GM12878 (cell line): ENCODE results near the gene WDR89. TPM values are rescaled to one million over a fixed set of nuclear protein-coding genes. Genes with fewer than 3 reads are reported as not detected.

ENCODE experiments used
- ATAC-seq: fragments of 200-7000 bp; cut with Tn5 transposase; 3 replicates; pipeline ENCODE4 v1.9.1; 2020; ENCODE audit warnings: mild to moderate bottlenecking, moderate library complexity
- BruUV-seq: library from RNA; stranded (reverse); fragments of 400-500 nt; replicated peaks from 2 replicates; lab custom pipeline; 2021; lab: Mats Ljungman, UMichigan
- CTCF ChIA-PET: fragments of 300-600 bp; sonication (Branson Sonifier 250); formaldehyde crosslinking; extraction: SDS; loops from one replicate; lab custom pipeline; 2021; ENCODE audit warnings: inconsistent platforms; lab: Yijun Ruan, JAX
- POLR2A ChIA-PET: fragments of 350-600 bp; formaldehyde crosslinking; extraction: SDS; loops from one replicate; lab custom pipeline; 2021; ENCODE audit warnings: inconsistent platforms; lab: Charles Lee
- RAD21 ChIA-PET: fragments of 300-600 bp; sonication (Branson Sonifier 250); formaldehyde crosslinking; loops from one replicate; lab custom pipeline; 2023; ENCODE audit warnings: antibody characterized with exemption; ENCODE audit not compliant: unreplicated experiment; lab: Charles Lee
- SMC1A ChIA-PET: fragments of 300-600 bp; sonication (Branson Sonifier 250); formaldehyde crosslinking; loops from one replicate; lab custom pipeline; 2023; ENCODE audit not compliant: unreplicated experiment, uncharacterized antibody; lab: Charles Lee
- DNase-seq: peaks from one replicate; pipeline ENCODE4 v3.0.0-alpha.2; 2011; ENCODE audit warnings: low read depth, low spot score
- FAIRE-seq: peaks from 3 replicates; lab custom pipeline; 2011; peaks lifted over from hg19 to GRCh38; lab: Jason Lieb, UNC
- H2AFZ ChIP-seq: 2 replicates; pipeline ENCODE4 v1.6.0; 2011; ENCODE audit warnings: low read depth, low read length, control low read depth; ENCODE audit not compliant: control insufficient read depth
- H3K27ac ChIP-seq: 2 replicates; pipeline ENCODE4 v1.5.1; 2011; ENCODE audit warnings: control low read depth; ENCODE audit not compliant: control insufficient read depth, insufficient read depth
- H3K27me3 ChIP-seq, 2 experiments: replicated peaks in 1 of 2; 2 replicates each; pipeline versions ENCODE4 v1.6.0 to v1.6.1; 2011; ENCODE audit warnings: low read length in 1 of 2; ENCODE audit not compliant: control insufficient read depth in 2 of 2, insufficient read depth in 2 of 2
- H3K36me3 ChIP-seq, 2 experiments: 2 replicates each; pipeline ENCODE4 v1.5.1; 2011; ENCODE audit warnings: low read length in 1 of 2; ENCODE audit not compliant: control insufficient read depth in 2 of 2, insufficient read depth in 2 of 2
- H3K4me1 ChIP-seq: 2 replicates; pipeline ENCODE4 v1.6.1; 2011; ENCODE audit warnings: mild to moderate bottlenecking, low read length, moderate library complexity, mixed read lengths; ENCODE audit not compliant: control insufficient read depth, insufficient read depth
- H3K4me2 ChIP-seq: 2 replicates; pipeline ENCODE4 v1.6.0; 2011; ENCODE audit warnings: control low read depth; ENCODE audit not compliant: control insufficient read depth, insufficient read depth
- H3K4me3 ChIP-seq: fragments of 200-600 bp; sonication (generic); 2 replicates; pipeline ENCODE4 v1.5.1; 2016
- H3K79me2 ChIP-seq: 2 replicates; pipeline ENCODE4 v1.6.0; 2011; ENCODE audit warnings: low read length; ENCODE audit not compliant: control insufficient read depth, insufficient read depth
- H3K9ac ChIP-seq: 2 replicates; pipeline ENCODE4 v1.8.0; 2011; ENCODE audit warnings: low read length, control low read depth, mixed read lengths; ENCODE audit not compliant: control insufficient read depth, insufficient read depth
- H3K9me3 ChIP-seq: replicated peaks from 3 replicates; pipeline ENCODE4 v1.5.1; 2011; ENCODE audit warnings: mild to moderate bottlenecking, low read length; ENCODE audit not compliant: control insufficient read depth, insufficient read depth
- H4K20me1 ChIP-seq: 2 replicates; pipeline ENCODE4 v1.6.0; 2011; ENCODE audit not compliant: control insufficient read depth, insufficient read depth
- E2F4 ChIP-seq: IDR thresholded peaks from 2 replicates; pipeline ENCODE4 v1.6.1; 2012; ENCODE audit warnings: low read depth, low read length, improper control_type of control experiment
- FOS ChIP-seq: IDR thresholded peaks from 3 replicates; pipeline ENCODE4 v1.6.1; 2011; ENCODE audit warnings: borderline replicate concordance; ENCODE audit not compliant: insufficient read length; ENCODE audit errors: extremely low read depth
- HCFC1 ChIP-seq: fragments of 150-350 bp; IDR thresholded peaks from 2 replicates; pipeline ENCODE4 v1.6.1; 2014; ENCODE audit warnings: low read length
- JUNB ChIP-seq: IDR thresholded peaks from 2 replicates; pipeline ENCODE4 v1.6.1; 2016; ENCODE audit warnings: antibody characterized with exemption, mild to moderate bottlenecking
- JUND ChIP-seq: IDR thresholded peaks from 2 replicates; pipeline ENCODE4 v1.6.1; 2012; ENCODE audit warnings: low read depth, mild to moderate bottlenecking, low read length, improper control_type of control experiment, moderate library complexity
- LARP7 ChIP-seq: fragments of 450-650 bp; IDR thresholded peaks from 2 replicates; pipeline ENCODE4 v1.6.1; 2017; ENCODE audit warnings: mild to moderate bottlenecking
- MEF2A ChIP-seq: IDR thresholded peaks from 2 replicates; pipeline ENCODE4 v1.6.1; 2011; ENCODE audit warnings: low read depth, mild to moderate bottlenecking, low read length, moderate library complexity; ENCODE audit not compliant: insufficient read depth
- POU2F2 ChIP-seq: IDR thresholded peaks from 3 replicates; pipeline ENCODE4 v1.6.1; 2011; ENCODE audit warnings: low read depth, mild to moderate bottlenecking, low read length, borderline replicate concordance
- RCOR1 ChIP-seq: conservative IDR thresholded peaks from 2 replicates; pipeline ENCODE4 v1.6.1; 2012; ENCODE audit warnings: low read depth, low read length, improper control_type of control experiment
- SUZ12 ChIP-seq: fragments of 200-600 bp; sonication (generic); IDR thresholded peaks from one replicate; pipeline ENCODE4 v1.6.1; 2018; ENCODE audit warnings: antibody characterized with exemption, mild to moderate bottlenecking; ENCODE audit not compliant: unreplicated experiment
- in situ Hi-C: fragments of 300-500 bp; cut with MboI; formaldehyde crosslinking; loops from 9 replicates; pipeline ENCODE4 v1.14.3; 2018; ENCODE audit warnings: mixed read lengths
- intact Hi-C: fragments of 100-400 bp; cut with micrococcal nuclease; formaldehyde crosslinking; loops from one replicate; pipeline ENCODE4 v1.14.2; 2022; ENCODE audit not compliant: unreplicated experiment
- polyA plus RNA-seq, 11 experiments: library from polyadenylated mRNA; depleted of rRNA in 4 of 11; unstranded in 6 of 11; stranded (reverse) in 5 of 11; fragments of >200 nt; fragmentation: Nextera tagmentation in 4 of 11; fragmentation: Illumina TruSeq in 1 of 11; extraction: Ambion mirVana in 4 of 11; extraction: Trizol in 1 of 11; gene quantifications; 1 replicate in 1 of 11; 2 replicates in 10 of 11; pipeline versions ENCODE4 v1.2.1 to v1.2.3, GENCODE V29; 2011 to 2016; ENCODE audit warnings: inconsistent platforms in 2 of 11, missing spikeins in 2 of 11, low read depth in 1 of 11
- total RNA-seq, 4 experiments: library from RNA; depleted of rRNA in 3 of 4; stranded (reverse); fragments of >200 nt in 3 of 4; fragmentation: Illumina TruSeq in 1 of 4; extraction: Trizol in 1 of 4; gene quantifications; 2 replicates each; pipeline versions ENCODE4 v1.2.1 to v1.2.3, GENCODE V29; 2013 to 2021
- TF ChIP-seq, protein P1 (sequence below): IDR thresholded peaks from 2 replicates; pipeline ENCODE4 v1.6.1; 2011; ENCODE audit warnings: borderline replicate concordance, low read depth, mild to moderate bottlenecking, moderate library complexity, mixed read lengths, low read length; ENCODE audit not compliant: insufficient read depth; ENCODE audit errors: extremely low read length
- TF ChIP-seq, protein P2 (sequence below): IDR thresholded peaks from 2 replicates; pipeline ENCODE4 v1.6.1; 2012; ENCODE audit warnings: improper control_type of control experiment, low read depth, low read length; ENCODE audit not compliant: insufficient replicate concordance
- TF ChIP-seq, protein P3 (sequence below): fragments of 450-650 bp; IDR thresholded peaks from 2 replicates; pipeline ENCODE4 v1.6.1; 2014; ENCODE audit warnings: mild to moderate bottlenecking

The WDR89 gene
- total and polyA plus RNA-seq, 10 of the 15 experiments (the other 5 are each of a cell fraction or from before 2014, with no cell fraction given), result 11.8 to 25.7 (median 17.5) TPM

- TF ChIP-seq, protein P1, sequence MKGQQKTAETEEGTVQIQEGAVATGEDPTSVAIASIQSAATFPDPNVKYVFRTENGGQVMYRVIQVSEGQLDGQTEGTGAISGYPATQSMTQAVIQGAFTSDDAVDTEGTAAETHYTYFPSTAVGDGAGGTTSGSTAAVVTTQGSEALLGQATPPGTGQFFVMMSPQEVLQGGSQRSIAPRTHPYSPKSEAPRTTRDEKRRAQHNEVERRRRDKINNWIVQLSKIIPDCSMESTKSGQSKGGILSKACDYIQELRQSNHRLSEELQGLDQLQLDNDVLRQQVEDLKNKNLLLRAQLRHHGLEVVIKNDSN, result no peak
Observed at GRCh38 chr14:63689132-63689531, 47.5 kb upstream of the WDR89 start (continued).

GRCh38 chr14:63686926-63687325 lies 45.3 kb upstream of the WDR89 start:
- Histone ChIP-seq H3K27ac (no peak overlapping the region), H3K27me3 (no peaks in the 10 kb centered on the region), H2AFZ (no peak overlapping the region), H3K36me3 (no peaks in the 10 kb centered on the region; a peak in 2 of 4 replicates), H3K4me2 (no peak overlapping the region), H3K79me2 (no peaks in the 10 kb centered on the region), H4K20me1 (no peaks in the 10 kb centered on the region), H3K4me1 (no peaks in the 10 kb centered on the region), H3K9ac (no peak overlapping the region), H3K9me3 (no peaks in the 10 kb centered on the region; the same call in 2 of the 3 replicates), H3K4me3 (no peak overlapping the region)
- DNase-seq (no peak), FAIRE-seq (no peak), ATAC-seq (no peak)
- RAD21 ChIA-PET, result no interaction called here
- POLR2A ChIA-PET, result interaction anchor here (1.6 kb wide), 1 partner anchor 9 kb away, joined by 4 read pairs; no protein-coding TSS in a partner anchor
- SMC1A ChIA-PET, result interaction anchor here (3.6 kb wide), 1 partner anchor 8 kb away, joined by 17 read pairs; no protein-coding TSS in a partner anchor
- in situ Hi-C loops (no loop called here), intact Hi-C loops (no loop called here)
- CTCF ChIA-PET, result interaction anchor here (1.7 kb wide), 1 partner anchor 24 kb away, joined by 4 read pairs; no protein-coding TSS in a partner anchor
- BruUV-seq, result no TSS peak
- TF ChIP-seq E2F4 (no peak), MEF2A (no peak), LARP7 (no peak), HCFC1 (no peak), RCOR1 (no peak), POU2F2 (no peak), JUNB (no peak), FOS (no peak), JUND (no peak), SUZ12 (no peak)
- TF ChIP-seq, protein P2, sequence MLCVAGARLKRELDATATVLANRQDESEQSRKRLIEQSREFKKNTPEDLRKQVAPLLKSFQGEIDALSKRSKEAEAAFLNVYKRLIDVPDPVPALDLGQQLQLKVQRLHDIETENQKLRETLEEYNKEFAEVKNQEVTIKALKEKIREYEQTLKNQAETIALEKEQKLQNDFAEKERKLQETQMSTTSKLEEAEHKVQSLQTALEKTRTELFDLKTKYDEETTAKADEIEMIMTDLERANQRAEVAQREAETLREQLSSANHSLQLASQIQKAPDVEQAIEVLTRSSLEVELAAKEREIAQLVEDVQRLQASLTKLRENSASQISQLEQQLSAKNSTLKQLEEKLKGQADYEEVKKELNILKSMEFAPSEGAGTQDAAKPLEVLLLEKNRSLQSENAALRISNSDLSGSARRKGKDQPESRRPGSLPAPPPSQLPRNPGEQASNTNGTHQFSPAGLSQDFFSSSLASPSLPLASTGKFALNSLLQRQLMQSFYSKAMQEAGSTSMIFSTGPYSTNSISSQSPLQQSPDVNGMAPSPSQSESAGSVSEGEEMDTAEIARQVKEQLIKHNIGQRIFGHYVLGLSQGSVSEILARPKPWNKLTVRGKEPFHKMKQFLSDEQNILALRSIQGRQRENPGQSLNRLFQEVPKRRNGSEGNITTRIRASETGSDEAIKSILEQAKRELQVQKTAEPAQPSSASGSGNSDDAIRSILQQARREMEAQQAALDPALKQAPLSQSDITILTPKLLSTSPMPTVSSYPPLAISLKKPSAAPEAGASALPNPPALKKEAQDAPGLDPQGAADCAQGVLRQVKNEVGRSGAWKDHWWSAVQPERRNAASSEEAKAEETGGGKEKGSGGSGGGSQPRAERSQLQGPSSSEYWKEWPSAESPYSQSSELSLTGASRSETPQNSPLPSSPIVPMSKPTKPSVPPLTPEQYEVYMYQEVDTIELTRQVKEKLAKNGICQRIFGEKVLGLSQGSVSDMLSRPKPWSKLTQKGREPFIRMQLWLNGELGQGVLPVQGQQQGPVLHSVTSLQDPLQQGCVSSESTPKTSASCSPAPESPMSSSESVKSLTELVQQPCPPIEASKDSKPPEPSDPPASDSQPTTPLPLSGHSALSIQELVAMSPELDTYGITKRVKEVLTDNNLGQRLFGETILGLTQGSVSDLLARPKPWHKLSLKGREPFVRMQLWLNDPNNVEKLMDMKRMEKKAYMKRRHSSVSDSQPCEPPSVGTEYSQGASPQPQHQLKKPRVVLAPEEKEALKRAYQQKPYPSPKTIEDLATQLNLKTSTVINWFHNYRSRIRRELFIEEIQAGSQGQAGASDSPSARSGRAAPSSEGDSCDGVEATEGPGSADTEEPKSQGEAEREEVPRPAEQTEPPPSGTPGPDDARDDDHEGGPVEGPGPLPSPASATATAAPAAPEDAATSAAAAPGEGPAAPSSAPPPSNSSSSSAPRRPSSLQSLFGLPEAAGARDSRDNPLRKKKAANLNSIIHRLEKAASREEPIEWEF, result no peak
- TF ChIP-seq, protein P3, sequence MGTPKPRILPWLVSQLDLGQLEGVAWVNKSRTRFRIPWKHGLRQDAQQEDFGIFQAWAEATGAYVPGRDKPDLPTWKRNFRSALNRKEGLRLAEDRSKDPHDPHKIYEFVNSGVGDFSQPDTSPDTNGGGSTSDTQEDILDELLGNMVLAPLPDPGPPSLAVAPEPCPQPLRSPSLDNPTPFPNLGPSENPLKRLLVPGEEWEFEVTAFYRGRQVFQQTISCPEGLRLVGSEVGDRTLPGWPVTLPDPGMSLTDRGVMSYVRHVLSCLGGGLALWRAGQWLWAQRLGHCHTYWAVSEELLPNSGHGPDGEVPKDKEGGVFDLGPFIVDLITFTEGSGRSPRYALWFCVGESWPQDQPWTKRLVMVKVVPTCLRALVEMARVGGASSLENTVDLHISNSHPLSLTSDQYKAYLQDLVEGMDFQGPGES, result no peak
